Measurements from ENCODE around the gene DLGAP1. TPM values are rescaled to one million over a fixed set of nuclear protein-coding genes. Genes with fewer than 3 reads are reported as not detected.

The DLGAP1 gene
- total and polyA plus RNA-seq, 2 of the 4 experiments (the other 2 are of a cell fraction): under 0.01 to 0.09 TPM

DNA sequence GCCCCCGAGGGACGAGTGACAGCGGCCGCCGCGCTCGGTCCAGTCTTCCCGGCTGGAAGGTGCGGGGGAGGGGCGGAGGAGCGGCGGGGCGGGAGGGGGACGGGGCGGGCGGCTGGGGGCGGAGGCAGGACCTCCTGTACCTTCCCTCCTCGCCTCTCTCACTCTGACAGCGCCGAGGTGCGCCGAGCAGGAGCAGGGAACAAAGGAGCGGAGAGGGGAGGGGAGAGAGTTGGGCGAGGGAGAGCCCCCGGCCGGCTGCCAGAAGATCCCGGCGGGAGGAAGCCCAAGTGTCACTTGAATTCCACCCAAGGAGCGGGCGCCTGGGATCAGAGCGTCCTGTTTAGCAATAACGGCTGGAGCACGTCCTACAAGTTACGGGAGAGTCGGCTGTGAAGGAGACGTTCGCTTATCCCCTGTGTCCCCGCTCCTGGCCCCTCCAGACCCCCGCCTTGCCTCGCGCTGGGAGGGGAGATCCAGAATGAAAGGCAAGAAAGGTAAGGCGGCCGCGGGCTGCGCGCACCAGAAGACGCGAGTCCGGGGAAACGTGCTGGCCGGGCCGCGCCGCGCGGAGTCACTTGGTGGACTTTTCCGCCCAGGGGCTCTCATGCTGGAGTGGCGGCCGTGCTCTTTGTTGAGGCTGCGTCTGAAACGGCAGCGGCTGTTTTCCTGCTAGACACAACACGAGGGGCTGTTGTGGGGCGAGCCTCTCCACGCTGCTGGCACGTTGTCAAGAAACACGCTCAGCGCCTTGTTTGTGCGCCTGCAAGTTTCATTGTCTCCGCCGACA lies 1004.9 kb downstream of the DLGAP1 start, which contains the start of gene TGIF1:
Gene TGIF1 (plus strand): TSS at position 161 of the 787 bp plus-strand sequence. CDS start 318 bp downstream, at position 479.
- intact Hi-C loops (cut with micrococcal nuclease) (loop anchor here (1.0 to 10.0 kb wide), 6 partner anchors 188 to 547 kb away; partner anchors contain the start of gene MYL12B), in situ Hi-C loops (cut with MboI; ENCODE audit: low sequenced_read_pairs) (loop anchor here (5.0 kb wide), 3 partner anchors 147 to 217 kb away; no protein-coding TSS in a partner anchor), dilution Hi-C loops (cut with HindIII; ENCODE audit: low sequenced_read_pairs, unreplicated experiment) (no loop called here)
- peak within 1 kb of the TSS; percentile 85 for H3K4me2 ChIP-seq (ENCODE audit: low read depth, low read length)
- peak; percentile 77 for DNase-seq
- H3K14ac ChIP-seq (replicated peaks; ENCODE audit: low read depth, low read length): peak within 1 kb of the TSS; percentile 90
- POLR2A ChIA-PET (ENCODE audit: unreplicated experiment): no interaction called here
- peak within 1 kb of the TSS; percentile 95 for H3K27ac ChIP-seq (ENCODE audit: insufficient read depth, low read length)
- H4K91ac ChIP-seq (ENCODE audit: insufficient read depth, low read depth, low read length): peak within 1 kb of the TSS; percentile 74
- H3K56ac ChIP-seq (ENCODE audit: extremely low read depth, insufficient read depth, low read length): peak within 1 kb of the TSS; percentile 97
- no peaks in the 10 kb centered on the region for H3K9me1 ChIP-seq (ENCODE audit: insufficient read depth, low read length)
- H3K4me3 ChIP-seq (ENCODE audit: insufficient read depth, low read depth, low read length): peak within 1 kb of the TSS; percentile 85
- H3K79me1 ChIP-seq (ENCODE audit: low read depth in 1 of 2, low read length in 2 of 2): peaks cover 0 to 3% of the 10 kb centered on the region in 2 experiments; a peak in 2 of 4 replicates
- H3K4ac ChIP-seq (ENCODE audit: low read depth, low read length): peak within 1 kb of the TSS; percentile 89
- H3K9me3 ChIP-seq (ENCODE audit: control insufficient read depth, insufficient read depth, low read length): no peaks in the 10 kb centered on the region
- TF ChIP-seq CHD1 (IDR thresholded peaks at IDR 0.05; ENCODE audit: low read depth, low read length): no peak; the same call in 1 of the 2 replicates
- no peak for TF ChIP-seq CTCF (conservative IDR thresholded peaks at IDR 0.05; ENCODE audit: low read depth, low read length)
- TF ChIP-seq FOS (IDR thresholded peaks at IDR 0.05; ENCODE audit: low read depth, low read length): no peak
- TF ChIP-seq BHLHE40 (IDR thresholded peaks at IDR 0.05; ENCODE audit: low read depth, low read length): no peak
- TF ChIP-seq SMC3 (IDR thresholded peaks at IDR 0.05; ENCODE audit: low read depth, low read length): no peak
- no peak for TF ChIP-seq MAFK (IDR thresholded peaks at IDR 0.05; ENCODE audit: low read depth, low read length)
- 0 out of 2 replicates have a peak, but pooled peaks have one; percentile 49 for TF ChIP-seq MAZ (IDR thresholded peaks at IDR 0.05; ENCODE audit: borderline replicate concordance, low read depth, low read length)
- peak; percentile 41; the same call in 1 of the 2 replicates for TF ChIP-seq CEBPB (IDR thresholded peaks at IDR 0.05; ENCODE audit: low read depth, low read length)
- peak; percentile 92 for TF ChIP-seq POLR2A (IDR thresholded peaks at IDR 0.05; ENCODE audit: low read depth, low read length)
- TF ChIP-seq MXI1 (IDR thresholded peaks at IDR 0.05; ENCODE audit: borderline replicate concordance, low read depth, low read length): peak; percentile 76; the same call in 1 of the 2 replicates
- TF ChIP-seq ELK1 (IDR thresholded peaks at IDR 0.05; ENCODE audit: borderline replicate concordance, low read depth, low read length): no peak
- H2AK5ac ChIP-seq (ENCODE audit: low read depth, low read length): peak within 1 kb of the TSS; percentile 57
- peak within 1 kb of the TSS; percentile 72 for H4K5ac ChIP-seq (ENCODE audit: low read depth, low read length)
- no TSS peak for BruUV-seq (replicated peaks)
- peak within 1 kb of the TSS; percentile 92 for H3K23ac ChIP-seq (ENCODE audit: low read depth, low read length)
- peak within 1 kb of the TSS; percentile 73 for H2BK120ac ChIP-seq (ENCODE audit: low read depth, low read length)
- no peaks in the 10 kb centered on the region; the same call in 1 of the 2 replicates for H3K36me3 ChIP-seq (ENCODE audit: control insufficient read depth, insufficient read depth, low read length)
- H2BK5ac ChIP-seq (ENCODE audit: low read depth, low read length, poor library complexity, severe bottlenecking): peak within 1 kb of the TSS; percentile 93
- no peaks in the 10 kb centered on the region for H3K27me3 ChIP-seq (ENCODE audit: control insufficient read depth, insufficient read depth, low read length)
- H2AK9ac ChIP-seq (replicated peaks; ENCODE audit: low read depth, low read length, poor library complexity): peak within 1 kb of the TSS; percentile 92
- peak; percentile 15 for ATAC-seq (ENCODE audit: low read depth)
- H2BK15ac ChIP-seq (ENCODE audit: low read depth, low read length): peak within 1 kb of the TSS; percentile 36; the same call in 2 of the 3 replicates
- H2AFZ ChIP-seq (replicated peaks; ENCODE audit: low read length, poor library complexity): peak within 1 kb of the TSS; percentile 85
- H3K4me1 ChIP-seq (ENCODE audit: control insufficient read depth, insufficient read depth, low read length): peaks cover 2% of the 10 kb centered on the region
- 0% methylated on average over 29 of the region's 71 CpGs; no CpG with 5 or more reads in 1 of the 2 experiments for WGBS, 2 experiments (ENCODE audit: extremely low coverage in 2 of 2, insufficient read length in 1 of 2)
- H3K9ac ChIP-seq (ENCODE audit: low read depth, low read length): peak within 1 kb of the TSS; percentile 98
- H4K8ac ChIP-seq (ENCODE audit: low read depth in 2 of 2, low read length in 2 of 2): peak within 1 kb of the TSS; percentile 80 to 97
- peaks cover 10% of the 10 kb centered on the region; the same call in 1 of the 2 replicates for H4K20me1 ChIP-seq (ENCODE audit: insufficient read depth, low read length)
- CTCF ChIA-PET: no interaction called here
- H3K18ac ChIP-seq (ENCODE audit: low read depth, low read length): peak within 1 kb of the TSS; percentile 92
- peak within 1 kb of the TSS; percentile 22; the same call in 1 of the 2 replicates for H2BK20ac ChIP-seq (ENCODE audit: low read depth, low read length)
